B cell (primary cell): ENCODE results near the gene SIK3. TPM values are rescaled to one million over a fixed set of nuclear protein-coding genes. Genes with fewer than 3 reads are reported as not detected.
A peak's percentile ranks its signal among the peaks of the same experiment; 100 is the strongest.

ENCODE experiments used
- ATAC-seq: fragments of 200-7000 bp; cut with Tn5 transposase; one replicate; pipeline ENCODE4 v1.10.0; 2021; ENCODE audit warnings: low read depth, mild to moderate bottlenecking, moderate number of reproducible peaks, moderate library complexity
- CTCF ChIA-PET: fragments of 350-600 bp; sonication (Branson Sonifier 250); formaldehyde crosslinking; loops from one replicate; lab custom pipeline; 2021; ENCODE audit warnings: antibody characterized with exemption, inconsistent platforms; lab: Charles Lee
- POLR2A ChIA-PET: fragments of 350-600 bp; sonication (Branson Sonifier 250); formaldehyde crosslinking; loops from one replicate; lab custom pipeline; 2021; ENCODE audit warnings: antibody characterized with exemption; lab: Charles Lee
- DNase-seq: peaks from one replicate; pipeline ENCODE4 v3.0.0; 2013
- H2AFZ ChIP-seq: 2 replicates; pipeline ENCODE4 v1.6.1; 2012; ENCODE audit warnings: mild to moderate bottlenecking, low read depth, low read length; ENCODE audit not compliant: insufficient read depth, poor library complexity, severe bottlenecking
- H3K27ac ChIP-seq, 2 donors: 1 replicate in 1 of 2; 2 replicates in 1 of 2; pipeline ENCODE4 v1.5.1; 2012 to 2013; ENCODE audit warnings: low read length in 2 of 2, mild to moderate bottlenecking in 2 of 2, moderate library complexity in 1 of 2
- H3K27me3 ChIP-seq, 4 experiments: fragments of 200-600 bp in 1 of 4; sonication (generic) in 1 of 4; replicated peaks in 1 of 4; 1 replicate in 2 of 4; 2 replicates in 2 of 4; pipeline versions ENCODE4 v1.6.1 to v1.7.0; 2013 to 2016; ENCODE audit warnings: low read length in 3 of 4, mild to moderate bottlenecking in 2 of 4, mixed read lengths in 1 of 4, moderate library complexity in 1 of 4; ENCODE audit not compliant: insufficient read depth in 4 of 4, control insufficient read depth in 3 of 4; ENCODE audit errors: control extremely low read depth in 1 of 4
- H3K36me3 ChIP-seq, 2 experiments: replicated peaks in 1 of 2; 1 replicate in 1 of 2; 2 replicates in 1 of 2; pipeline versions ENCODE4 v1.6.1 to v1.7.1; 2013; ENCODE audit warnings: low read length in 1 of 2; ENCODE audit not compliant: insufficient read depth in 2 of 2, control insufficient read depth in 1 of 2; ENCODE audit errors: control extremely low read depth in 1 of 2, extremely low read depth in 1 of 2
- H3K4me1 ChIP-seq, 2 donors: fragments of 200-600 bp in 1 of 2; sonication (generic) in 1 of 2; 1 replicate in 1 of 2; 2 replicates in 1 of 2; pipeline versions ENCODE4 v1.5.1 to v1.6.1; 2013 to 2017; ENCODE audit warnings: low read length in 2 of 2; ENCODE audit not compliant: control insufficient read depth in 2 of 2, insufficient read depth in 2 of 2
- H3K4me2 ChIP-seq: replicated peaks from 2 replicates; pipeline ENCODE3; 2012; ENCODE audit warnings: mild to moderate bottlenecking, low read depth, low read length; ENCODE audit not compliant: poor library complexity, severe bottlenecking
- H3K4me3 ChIP-seq, 5 experiments: fragments of 200-600 bp in 1 of 5; sonication (generic) in 1 of 5; 1 replicate in 3 of 5; 2 replicates in 2 of 5; pipeline versions ENCODE4 v1.5.1 to v1.7.0; 2011 to 2016; ENCODE audit warnings: low read length in 4 of 5, mild to moderate bottlenecking in 4 of 5, low read depth in 2 of 5, control low read depth in 1 of 5, moderate library complexity in 1 of 5; ENCODE audit not compliant: insufficient read depth in 1 of 5; ENCODE audit errors: control extremely low read depth in 1 of 5, extremely low read depth in 1 of 5
- H3K79me2 ChIP-seq: fragments of 200-600 bp; sonication (generic); one replicate; pipeline ENCODE4 v1.6.0; 2016; ENCODE audit warnings: low read length; ENCODE audit not compliant: control insufficient read depth, insufficient read depth
- H3K9ac ChIP-seq: fragments of 200-600 bp; sonication (generic); 2 replicates; pipeline ENCODE4 v1.6.1; 2017; ENCODE audit warnings: mild to moderate bottlenecking, low read length, moderate library complexity
- H3K9me3 ChIP-seq, 3 donors: one replicate each; pipeline versions ENCODE4 v1.6.1 to v1.7.1; 2013; ENCODE audit warnings: low read length in 2 of 3; ENCODE audit not compliant: control insufficient read depth in 2 of 3, insufficient read depth in 1 of 3; ENCODE audit errors: control extremely low read depth in 1 of 3
- H4K20me1 ChIP-seq: 2 replicates; pipeline ENCODE4 v1.6.0; 2012; ENCODE audit warnings: mild to moderate bottlenecking, low read length; ENCODE audit not compliant: insufficient read depth, control insufficient read depth, poor library complexity, severe bottlenecking
- H3K27ac Mint-ChIP-seq: one replicate; pipeline ENCODE4 v1.8.0; 2021; ENCODE audit warnings: mixed read lengths
- H3K27me3 Mint-ChIP-seq: one replicate; pipeline ENCODE4 v1.8.0; 2021; ENCODE audit warnings: mixed read lengths
- H3K4me1 Mint-ChIP-seq: one replicate; pipeline ENCODE4 v1.8.0; 2021; ENCODE audit warnings: mixed read lengths
- H3K4me3 Mint-ChIP-seq: one replicate; pipeline ENCODE4 v1.8.0; 2021; ENCODE audit warnings: mixed read lengths
- H3K9me3 Mint-ChIP-seq: one replicate; pipeline ENCODE4 v1.8.0; 2022; ENCODE audit warnings: mixed read lengths; ENCODE audit not compliant: insufficient read depth
- CTCF ChIP-seq: fragments of 200-600 bp; IDR thresholded peaks from one replicate; pipeline ENCODE4 v1.8.0; 2022; ENCODE audit warnings: antibody characterized with exemption, mild to moderate bottlenecking
- EZH2 ChIP-seq: IDR thresholded peaks from 2 replicates; pipeline ENCODE4 v1.6.1; 2012; ENCODE audit warnings: borderline replicate concordance, low read depth, mild to moderate bottlenecking, moderate library complexity, low read length; ENCODE audit not compliant: insufficient read depth, poor library complexity, severe bottlenecking
- WGBS: methylation state at CpG from one replicate; pipeline ENCODE4 v1.1.5; 2013; ENCODE audit warnings: missing lambda C conversion rate; ENCODE audit not compliant: insufficient coverage; 5-methylcytosine and 5-hydroxymethylcytosine counted together
- intact Hi-C: fragments of 100-400 bp; cut with micrococcal nuclease; formaldehyde crosslinking; loops from one replicate; pipeline ENCODE4 v1.10.0; 2022
- polyA plus RNA-seq: library from polyadenylated mRNA; depleted of rRNA; stranded (reverse); fragments of >200 nt; gene quantifications from 2 replicates; pipeline ENCODE4 v1.2.3, GENCODE V29; 2012
- total RNA-seq, 2 donors: library from RNA; stranded (reverse); fragments of 120-200 nt in 1 of 2; gene quantifications; 1 replicate in 1 of 2; 2 replicates in 1 of 2; pipeline versions ENCODE4 v1.2.3 to v1.2.4, GENCODE V29; 2013 to 2022

The SIK3 gene
- total and polyA plus RNA-seq, 2 donors (not counting 1 experiment from before 2014, with no cell fraction given) = 36.5 to 180 TPM

- Mint-ChIP-seq H3K27ac (peak overlapping the region; percentile 10), H3K27me3 (no peaks in the 10 kb centered on the region), H3K4me3 (peak overlapping the region; percentile 65), H3K4me1 (peaks cover 71% of the 10 kb centered on the region), H3K9me3 (no peaks in the 10 kb centered on the region)
- Histone ChIP-seq H3K27me3 (no peaks in the 10 kb centered on the region), H3K9ac (no peak overlapping the region), H3K27ac (peak overlapping the region; percentile 74 to 91), H3K4me3 (no peak overlapping the region), H4K20me1 (peaks cover 19% of the 10 kb centered on the region), H3K4me2 (peak overlapping the region; percentile 66), H2AFZ (no peak overlapping the region), H3K36me3 (no peaks in the 10 kb centered on the region), H3K9me3 (no peaks in the 10 kb centered on the region), H3K79me2 (peaks cover 94% of the 10 kb centered on the region), H3K4me1 (peaks cover 30 to 41% of the 10 kb centered on the region in 2 donors)
- TF ChIP-seq EZH2 (no peak), CTCF (no peak)
- WGBS = no CpG with 5 or more reads among the region's 1 CpG
- ChIA-PET POLR2A (no interaction called here), CTCF (interaction anchor here (0.7 kb wide), 1 partner anchor 163 kb away, joined by 3 read pairs; no protein-coding TSS in a partner anchor)
- intact Hi-C loops = loop anchor here (5.0 to 10.0 kb wide), 2 partner anchors 42 to 139 kb away; no protein-coding TSS in a partner anchor
- no peak for ATAC-seq
- DNase-seq = no peak
Measured at GRCh38 chr11:117064275-117064674, 34.0 kb downstream of the SIK3 start.

DNA sequence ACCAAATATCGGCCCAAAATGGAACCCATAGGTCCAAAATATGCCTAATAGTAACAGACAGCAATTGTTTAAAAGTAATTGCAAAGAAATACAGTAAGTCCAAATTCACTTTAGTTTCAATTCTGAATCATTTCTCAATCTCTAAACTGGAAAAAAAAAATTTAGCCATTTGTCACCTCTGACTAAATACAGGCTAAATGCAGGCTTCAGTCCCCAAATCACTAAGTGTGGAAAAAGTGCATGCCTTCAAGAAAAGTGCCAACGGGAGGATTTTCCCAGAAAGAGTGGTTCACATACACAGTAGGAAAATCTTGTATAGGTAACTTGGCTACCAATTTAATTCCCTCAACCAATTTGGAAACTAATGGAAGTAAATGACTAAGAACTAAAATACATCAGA, 35.7 kb downstream of the SIK3 start:
- peak overlapping the region in 1 of 5 experiments; percentile 42 for H3K4me3 ChIP-seq
- ATAC-seq (no peak), DNase-seq (no peak)
- peak overlapping the region; percentile 39 for H3K27ac Mint-ChIP-seq
- intact Hi-C loops = loop anchor here (5.0 to 10.0 kb wide), 2 partner anchors 40 to 138 kb away; no protein-coding TSS in a partner anchor
- H3K4me1 Mint-ChIP-seq = peaks cover 74% of the 10 kb centered on the region
- H3K79me2 ChIP-seq = peaks cover 96% of the 10 kb centered on the region
- H3K27ac ChIP-seq = peak overlapping the region; percentile 8 to 91
- ChIA-PET CTCF (interaction anchor here (1.1 to 1.4 kb wide), 8 partner anchors 36 to 183 kb away, joined by 3 to 6 read pairs (median 4); partner anchors contain the start of genes PAFAH1B2 and SIK3), POLR2A (no interaction called here)
- WGBS = no CpG with 5 or more reads among the region's 2 CpGs
- TF ChIP-seq EZH2 (no peak), CTCF (no peak)
- peak overlapping the region; percentile 27 for H3K4me3 Mint-ChIP-seq
- no peak overlapping the region for H2AFZ ChIP-seq
- H3K4me2 ChIP-seq = peak overlapping the region; percentile 66
- H3K4me1 ChIP-seq = peaks cover 47 to 56% of the 10 kb centered on the region in 2 donors
- H3K27me3 ChIP-seq = no peaks in the 10 kb centered on the region
- H4K20me1 ChIP-seq = peaks cover 33% of the 10 kb centered on the region
- H3K27me3 Mint-ChIP-seq = no peaks in the 10 kb centered on the region
- no peaks in the 10 kb centered on the region for H3K9me3 Mint-ChIP-seq
- no peaks in the 10 kb centered on the region for H3K9me3 ChIP-seq
- H3K9ac ChIP-seq = peak overlapping the region; percentile 42
- H3K36me3 ChIP-seq = peaks cover 0 to 1% of the 10 kb centered on the region in 2 experiments
